Stimulated activated CD8-positive, alpha-beta memory T cell treated with anti-CD3 and anti-CD28 coated beads, Interleukin-12 subunit alpha, Interleukin-12 subunit beta, amount 100 ng/mL, for 4 hours (primary cell): ENCODE measurements around the gene TIMM23.
"Not testable (repeated sequence)": the region's sequence is repeated elsewhere in the genome, so short reads cannot be mapped to it uniquely, and the experiment has no call there.

Source experiments
- DNase-seq: peaks from one replicate; pipeline ENCODE4 v3.0.0-alpha.2; 2020; ENCODE audit warnings: low read depth

Gene TIMM23, protein sequence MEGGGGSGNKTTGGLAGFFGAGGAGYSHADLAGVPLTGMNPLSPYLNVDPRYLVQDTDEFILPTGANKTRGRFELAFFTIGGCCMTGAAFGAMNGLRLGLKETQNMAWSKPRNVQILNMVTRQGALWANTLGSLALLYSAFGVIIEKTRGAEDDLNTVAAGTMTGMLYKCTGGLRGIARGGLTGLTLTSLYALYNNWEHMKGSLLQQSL

DNA sequence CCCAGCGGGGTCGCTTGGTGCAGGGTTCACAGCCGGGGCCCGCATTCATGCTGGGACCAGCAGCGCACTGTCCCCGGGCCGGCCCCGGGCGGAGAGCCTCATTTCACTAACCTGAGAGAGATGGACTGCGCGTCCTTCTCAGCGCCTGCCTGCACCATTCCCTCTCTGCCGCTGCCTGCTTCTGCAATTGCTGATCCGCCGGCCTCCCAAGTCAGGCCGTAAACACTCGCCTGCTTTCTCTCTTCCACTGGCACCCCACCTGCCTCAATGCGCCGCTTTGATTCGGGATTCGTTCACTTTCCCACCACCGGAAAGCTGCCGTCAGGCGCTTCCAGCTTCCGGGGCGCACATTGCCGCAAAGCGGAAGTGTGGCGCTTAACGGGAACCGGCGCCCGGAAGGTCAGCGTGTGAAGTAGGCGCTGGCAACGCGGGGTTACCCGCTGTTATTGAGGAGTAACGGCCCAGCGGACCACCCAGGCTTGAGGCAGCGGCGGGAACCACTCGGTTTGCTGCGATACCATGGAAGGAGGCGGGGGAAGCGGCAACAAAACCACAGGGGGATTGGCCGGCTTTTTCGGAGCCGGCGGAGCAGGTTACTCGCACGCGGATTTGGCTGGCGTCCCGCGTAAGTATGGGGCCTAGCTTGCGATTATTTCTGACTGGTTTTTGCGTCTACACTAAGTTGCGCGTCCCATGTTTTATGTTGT, at the start of gene TIMM23:
Gene TIMM23, plus strand, starts transcription at position 384 of the 707 bp plus-strand sequence. Its CDS starts 136 bp downstream, at position 520.
- DNase-seq: peak; percentile 83

DNA sequence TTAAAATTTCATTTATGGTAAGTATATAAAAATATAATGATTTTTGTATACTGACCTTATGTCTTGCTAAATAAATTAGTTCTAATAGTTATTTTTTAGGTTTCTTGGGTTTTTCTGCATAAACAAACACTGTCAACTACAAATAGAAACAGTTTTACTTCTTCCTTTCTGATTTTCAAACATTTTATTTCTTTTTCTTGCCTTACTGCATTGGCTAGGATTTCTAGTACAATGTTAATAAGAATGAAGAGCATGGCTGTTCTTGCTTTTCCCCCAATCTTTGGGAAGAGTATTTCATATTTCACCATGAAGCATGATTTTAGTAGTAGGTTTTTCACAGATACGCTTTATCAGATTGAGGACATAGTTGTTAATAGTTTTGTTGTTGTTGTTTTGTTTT, 45.5 kb upstream of the TIMM23 start:
- not testable (repeated sequence) for DNase-seq

DNA sequence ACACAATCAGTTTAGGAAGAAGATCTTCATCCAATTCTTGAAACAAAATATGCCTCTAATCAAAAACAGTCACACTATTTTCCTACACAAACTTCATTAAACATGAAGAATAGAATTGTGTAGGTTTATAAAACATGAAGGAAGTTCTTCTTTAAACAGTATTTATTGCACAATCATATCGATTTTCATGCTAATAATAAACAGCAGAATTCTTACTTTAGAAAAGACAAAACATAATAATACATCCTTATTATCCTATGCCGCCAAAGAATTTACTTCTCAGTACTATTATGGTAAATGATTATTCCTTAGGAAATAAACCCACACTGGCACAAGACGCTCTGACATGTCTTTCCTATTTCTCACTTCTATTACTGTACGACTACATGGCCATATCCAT, 41.0 kb upstream of the TIMM23 start:
- not testable (repeated sequence) for DNase-seq

- DNase-seq: not testable (repeated sequence)
Observed at GRCh38 chr10:45934788-45935187, 37.5 kb upstream of the TIMM23 start.

GRCh38 chr10:45939176-45939697, 33.1 kb upstream of the TIMM23 start:
- not testable (repeated sequence) for DNase-seq

DNA sequence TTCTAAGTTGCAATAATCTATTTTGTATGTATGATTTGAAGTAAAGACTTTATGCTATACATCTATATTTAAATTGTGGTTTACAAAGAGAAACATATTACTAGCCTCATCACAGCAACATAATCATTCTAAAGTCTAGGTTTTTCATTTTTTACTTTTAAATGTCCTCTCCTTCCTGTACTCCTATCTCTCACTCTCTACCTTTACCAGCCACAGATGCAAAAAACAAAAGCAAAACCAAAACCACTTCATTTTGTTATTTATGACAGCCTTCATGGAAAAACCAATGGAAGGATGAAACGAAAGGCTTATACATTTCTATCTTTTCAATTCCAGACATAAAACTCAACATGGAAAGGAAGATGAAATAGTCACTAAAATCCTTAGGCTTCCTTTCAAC, 31.1 kb upstream of the TIMM23 start:
- DNase-seq: not testable (repeated sequence)

- DNase-seq: not testable (repeated sequence)
Observed at GRCh38 chr10:45945476-45945875, 26.8 kb upstream of the TIMM23 start.

DNA sequence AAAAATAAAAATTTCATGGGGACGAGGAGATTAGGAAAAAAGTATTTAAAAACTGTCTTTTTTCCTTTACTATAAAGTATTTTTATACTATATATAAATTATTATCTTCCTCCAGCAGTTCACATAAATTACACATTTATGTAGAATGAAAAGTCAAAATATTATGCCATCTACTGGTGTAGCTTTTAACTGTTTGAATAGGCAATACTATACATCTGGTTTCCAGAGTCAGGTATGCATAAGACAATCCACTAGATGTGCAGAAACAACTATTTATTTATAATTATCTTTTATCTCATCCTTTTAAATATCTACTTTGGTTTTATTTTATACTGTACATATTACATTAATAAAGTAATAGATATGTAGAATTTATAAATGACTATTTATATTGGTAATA, 24.9 kb upstream of the TIMM23 start:
- not testable (repeated sequence) for DNase-seq

DNA sequence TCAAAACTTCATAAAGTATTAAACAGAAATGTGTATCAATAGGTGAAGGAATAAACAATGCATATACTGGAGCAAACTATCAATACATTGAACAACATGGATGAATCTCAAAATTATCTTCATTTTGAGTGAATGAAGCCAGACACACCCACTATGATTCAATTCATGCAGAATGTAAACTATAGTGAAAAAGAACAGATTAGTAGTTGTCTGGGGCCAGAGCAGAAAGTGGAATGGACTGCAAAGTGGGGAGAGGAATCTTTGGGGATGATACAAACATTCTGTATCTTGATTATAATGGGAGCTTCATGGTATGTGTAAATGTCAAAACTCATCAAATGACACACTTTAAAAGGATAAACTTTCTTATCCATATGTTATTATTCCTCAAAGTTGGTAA, 23.5 kb upstream of the TIMM23 start:
- DNase-seq: not testable (repeated sequence)

GRCh38 chr10:45954367-45954766, 17.9 kb upstream of the TIMM23 start:
- DNase-seq: not testable (repeated sequence)

DNA sequence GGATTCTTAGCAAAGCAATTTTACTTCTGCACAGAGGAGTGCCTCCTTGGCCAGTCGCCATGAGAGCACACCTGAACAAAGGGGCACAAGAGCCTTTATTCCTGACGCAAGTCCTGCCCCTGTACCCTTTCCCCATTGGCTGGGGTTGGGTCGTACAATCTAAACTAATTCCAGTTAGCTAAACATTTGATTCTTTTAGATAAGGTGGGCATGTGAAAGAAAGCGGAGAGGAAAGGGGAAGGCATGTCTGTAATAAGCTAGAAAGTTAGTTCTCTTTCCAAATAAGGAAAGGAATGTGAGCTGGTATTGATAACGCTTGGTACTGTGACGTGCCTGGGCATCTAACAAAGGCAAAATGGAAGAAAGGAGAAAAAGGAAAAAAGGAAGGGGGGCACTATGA, 15.7 kb upstream of the TIMM23 start:
- DNase-seq: not testable (repeated sequence)

GRCh38 chr10:45957928-45958327, 14.4 kb upstream of the TIMM23 start:
- not testable (repeated sequence) for DNase-seq

DNA sequence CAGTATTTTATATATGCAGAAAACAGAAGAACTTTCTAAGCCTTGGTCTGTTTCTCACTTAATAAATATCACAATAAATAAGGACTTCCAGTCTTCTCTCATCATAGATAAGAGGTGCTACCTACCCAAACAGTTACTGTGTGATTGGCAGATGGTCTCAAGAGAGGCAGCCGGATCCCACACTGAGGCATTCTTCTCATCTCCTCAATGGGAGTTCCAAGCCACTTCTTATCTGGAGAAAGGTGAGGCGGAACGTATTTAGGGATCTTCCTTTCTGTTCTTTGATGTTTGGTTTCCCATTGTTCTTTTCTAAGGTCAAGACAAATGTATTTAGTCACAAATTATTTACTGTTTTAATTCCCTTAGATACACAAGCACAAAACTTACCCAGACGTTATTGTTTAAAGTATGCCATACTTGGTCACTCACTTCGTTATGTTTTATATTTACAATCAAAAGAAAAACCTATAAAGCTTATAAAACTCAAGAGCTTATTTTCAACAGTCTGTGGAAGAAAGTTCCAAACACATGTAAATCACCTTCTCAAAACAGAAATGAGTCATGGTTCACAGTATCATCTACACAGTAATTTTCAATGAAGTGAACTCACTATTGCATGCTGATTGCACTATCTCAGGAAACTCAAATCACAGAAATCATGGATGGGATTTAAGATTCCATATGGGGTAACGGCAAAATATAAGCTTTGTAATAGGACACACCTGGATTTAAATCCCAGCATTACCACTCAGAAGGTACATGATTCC, 9.4 kb upstream of the TIMM23 start:
- not testable (repeated sequence) for DNase-seq

DNA sequence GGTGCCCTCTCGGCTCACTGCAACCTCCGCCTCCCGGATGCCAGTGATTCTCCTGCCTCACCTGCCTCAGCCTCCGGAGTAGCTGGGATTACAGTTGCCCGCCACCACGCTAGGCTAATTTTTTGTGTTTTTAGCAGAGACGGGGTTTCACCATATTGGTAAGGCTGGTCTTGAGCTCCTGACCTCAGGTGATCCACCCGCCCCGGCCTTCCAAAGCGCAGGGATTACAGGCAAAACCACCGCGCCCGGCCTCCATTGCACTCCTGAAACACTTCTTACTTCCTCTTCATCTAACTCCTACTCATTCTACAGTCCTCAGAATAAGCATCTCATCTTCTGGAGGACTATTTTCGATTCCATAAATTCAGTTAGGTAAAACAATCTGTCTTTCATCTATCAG, 1.3 kb upstream of the TIMM23 start:
- DNase-seq: not testable (repeated sequence)

GRCh38 chr10:45971742-45972105, 565 bp upstream of the TIMM23 start:
- not testable (repeated sequence) for DNase-seq

- DNase-seq: not testable (repeated sequence)
Observed at GRCh38 chr10:45972813-45973169, 502 bp downstream of the TIMM23 start.

DNA sequence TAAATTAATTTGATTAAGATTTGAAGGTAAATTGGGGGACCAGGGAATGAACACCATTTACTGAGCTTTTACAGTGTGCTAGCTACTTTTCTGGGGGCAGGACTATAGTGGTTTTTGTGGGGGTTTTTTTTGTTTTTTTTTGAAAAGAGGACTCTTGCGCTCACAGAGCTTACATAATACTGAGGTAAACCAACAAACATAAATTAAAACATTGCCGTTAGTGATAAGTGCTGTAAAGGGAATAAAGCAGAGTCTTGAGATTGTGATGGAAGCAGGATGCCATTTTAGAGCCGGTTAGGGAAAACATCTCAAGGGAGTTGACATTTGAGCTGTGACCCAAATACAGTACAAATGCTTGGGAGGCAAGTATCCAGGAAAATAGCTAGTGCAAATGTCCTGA, 1.8 kb downstream of the TIMM23 start:
- not testable (repeated sequence) for DNase-seq

DNA sequence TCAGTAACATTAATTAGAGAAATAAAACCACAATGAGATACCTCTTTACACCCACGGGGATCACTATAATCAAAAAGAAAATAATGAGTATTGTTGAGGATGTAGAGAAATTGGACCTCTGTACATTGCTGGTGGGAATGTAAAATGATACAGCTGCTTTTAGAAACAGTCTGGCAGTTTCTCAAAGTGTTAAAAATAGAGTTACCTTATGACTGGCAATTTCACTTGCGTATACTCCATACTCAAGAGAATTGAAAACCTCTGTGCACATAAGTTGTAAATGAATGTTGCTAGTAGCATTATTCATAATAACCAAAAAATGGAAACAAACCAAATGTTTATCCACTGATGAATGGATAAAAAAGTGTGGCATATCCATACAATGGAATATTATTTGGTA, 6.3 kb downstream of the TIMM23 start:
- DNase-seq: not testable (repeated sequence)

DNA sequence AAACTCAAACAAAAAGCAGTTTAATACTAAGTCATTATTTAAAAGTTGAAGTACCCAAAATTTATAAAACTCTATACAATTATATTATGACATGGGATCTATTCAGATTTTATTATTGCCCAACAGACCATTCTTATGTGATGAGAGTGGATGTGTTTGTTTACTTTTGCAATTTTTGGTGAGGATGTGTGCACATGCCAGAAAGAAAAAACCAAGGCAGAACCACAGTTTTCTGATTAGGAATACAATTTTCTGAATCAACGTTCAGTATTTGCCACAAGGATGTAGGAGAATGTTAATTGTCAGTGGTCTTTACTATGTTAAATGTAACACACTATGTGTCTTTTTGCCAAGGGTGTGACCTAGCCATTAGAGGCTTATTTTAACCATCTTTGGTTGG, 9.1 kb downstream of the TIMM23 start:
- not testable (repeated sequence) for DNase-seq

GRCh38 chr10:45983538-45984186, 11.4 kb downstream of the TIMM23 start:
- DNase-seq: not testable (repeated sequence)

DNA sequence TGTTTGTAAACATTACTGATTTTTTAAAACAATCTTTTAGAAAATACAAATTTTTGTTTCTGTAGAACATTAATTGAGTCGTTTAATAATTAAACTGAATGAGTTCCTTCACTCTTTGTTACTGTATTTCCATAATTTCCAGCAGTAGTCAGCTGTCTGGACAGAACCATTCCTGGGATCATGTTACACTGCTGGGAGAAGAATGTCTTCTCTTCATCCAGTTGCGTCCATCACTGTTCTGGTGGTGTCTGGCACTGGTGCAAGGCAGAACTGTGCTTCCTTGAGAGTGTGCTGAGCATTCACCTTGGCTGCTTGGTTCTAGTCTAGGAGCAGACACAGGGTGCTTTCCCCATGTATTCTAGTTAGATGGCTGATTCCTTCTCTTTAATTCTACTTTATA, 12.2 kb downstream of the TIMM23 start:
- not testable (repeated sequence) for DNase-seq

GRCh38 chr10:45985590-45985989, 13.3 kb downstream of the TIMM23 start:
- DNase-seq: not testable (repeated sequence)
